GM12878 (cell line): Measurements from ENCODE around the gene PRAC2.

Experiments
- CTCF ChIP-seq, 3 experiments: IDR thresholded peaks in 2 of 3; conservative IDR thresholded peaks in 1 of 3; 2 replicates each; pipeline ENCODE4 v1.5.1; 2011; ENCODE audit warnings: low read depth in 3 of 3, low read length in 3 of 3, mild to moderate bottlenecking in 3 of 3, control low read depth in 2 of 3, moderate library complexity in 2 of 3, inconsistent platforms in 1 of 3, mixed read lengths in 1 of 3; ENCODE audit not compliant: control insufficient read depth in 2 of 3, insufficient read depth in 1 of 3; ENCODE audit errors: extremely low read depth in 1 of 3
- ELK1 ChIP-seq: IDR thresholded peaks from 2 replicates; pipeline ENCODE4 v1.6.1; 2012; ENCODE audit warnings: low read depth, low read length, improper control_type of control experiment
- EZH2 ChIP-seq: IDR thresholded peaks from 2 replicates; pipeline ENCODE4 v1.6.1; 2012; ENCODE audit warnings: low read depth, mild to moderate bottlenecking, control low read depth, inconsistent platforms, low read length, borderline replicate concordance; ENCODE audit not compliant: control insufficient read depth
- GABPA ChIP-seq: IDR thresholded peaks from 2 replicates; pipeline ENCODE4 v1.6.1; 2014; ENCODE audit warnings: antibody characterized with exemption, low read depth, mild to moderate bottlenecking, inconsistent platforms
- MAX ChIP-seq: IDR thresholded peaks from 2 replicates; pipeline ENCODE4 v1.6.1; 2012; ENCODE audit warnings: low read depth, low read length, improper control_type of control experiment
- NR2C1 ChIP-seq: fragments of 450-650 bp; IDR thresholded peaks from 2 replicates; pipeline ENCODE4 v1.6.1; 2017; ENCODE audit warnings: antibody characterized with exemption, mild to moderate bottlenecking, moderate library complexity
- POLR2A ChIP-seq: IDR thresholded peaks from 2 replicates; pipeline ENCODE4 v1.6.1; 2011; ENCODE audit warnings: low read depth, mild to moderate bottlenecking, low read length
- TCF12 ChIP-seq: IDR thresholded peaks from 2 replicates; pipeline ENCODE4 v1.6.1; 2011; ENCODE audit warnings: low read depth, mild to moderate bottlenecking, low read length
- TCF3 ChIP-seq: IDR thresholded peaks from 2 replicates; pipeline ENCODE4 v1.6.1; 2012; ENCODE audit warnings: low read depth, mild to moderate bottlenecking, low read length, borderline replicate concordance; ENCODE audit not compliant: insufficient read depth

GRCh38 chr17:48711128-48711527 is 11.9 kb upstream of the PRAC2 start:
- TF ChIP-seq CTCF (IDR thresholded peaks at IDR 0.05 in 2 of 3, conservative IDR thresholded peaks at IDR 0.05 in 1 of 3; ENCODE audit: control insufficient read depth in 2 of 3, extremely low read depth in 1 of 3, insufficient read depth in 1 of 3, low read depth in 3 of 3, low read length in 3 of 3) (no peak), MAX (no peak), TCF12 (no peak), GABPA (no peak), POLR2A (no peak), EZH2 (no peak), TCF3 (no peak), NR2C1 (no peak), ELK1 (no peak)
